ENCODE data around the gene KRTAP4-9. TPM values are rescaled to one million over a fixed set of nuclear protein-coding genes. Genes with fewer than 3 reads are reported as not detected.
A peak's percentile ranks its signal among the peaks of the same experiment; 100 is the strongest.
"Not testable (repeated sequence)": the region's sequence is repeated elsewhere in the genome, so short reads cannot be mapped to it uniquely, and the experiment has no call there.

KRTAP4-9 gene
- total RNA-seq, 1 donor from 2014 or later: not detected

DNA sequence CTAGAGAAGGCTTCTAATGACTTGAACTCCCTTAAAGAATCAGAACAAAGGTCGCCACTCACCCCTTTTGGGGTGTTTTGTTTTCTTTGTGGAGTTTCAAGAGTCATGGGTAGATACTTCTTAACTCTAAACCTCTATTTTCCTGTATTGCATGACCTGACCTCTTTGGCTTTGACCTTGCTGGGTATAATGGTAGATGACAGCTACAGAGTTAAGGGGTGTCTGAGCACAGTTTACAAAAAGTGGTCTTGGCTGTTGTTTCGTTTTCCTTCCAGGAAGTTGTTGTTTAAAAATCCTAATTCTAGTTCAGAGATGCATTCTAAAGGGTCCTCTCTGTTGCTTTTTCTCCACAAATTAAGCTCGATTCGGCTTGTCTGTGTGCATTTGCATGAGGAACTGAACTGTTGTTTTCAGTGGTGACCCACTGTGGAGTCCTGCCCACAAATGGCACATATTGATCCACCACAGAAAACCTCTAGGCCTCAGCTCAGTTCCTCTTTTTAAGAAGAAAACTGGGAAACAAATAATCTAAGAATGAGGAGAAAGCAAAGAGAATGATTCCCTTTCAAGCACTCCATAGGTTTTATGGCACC lies 16.3 kb upstream of the KRTAP4-9 start:
- not testable (repeated sequence) for H3K9me3 Mint-ChIP-seq (ENCODE audit: low read depth); DNase-seq (ENCODE audit: low spot score); H3K4me3 Mint-ChIP-seq (ENCODE audit: unreplicated experiment); H3K4me1 Mint-ChIP-seq (ENCODE audit: low read depth); H3K36me3 Mint-ChIP-seq (ENCODE audit: low read depth); H3K27me3 Mint-ChIP-seq (ENCODE audit: low read depth); H3K27ac Mint-ChIP-seq (ENCODE audit: unreplicated experiment)

DNA sequence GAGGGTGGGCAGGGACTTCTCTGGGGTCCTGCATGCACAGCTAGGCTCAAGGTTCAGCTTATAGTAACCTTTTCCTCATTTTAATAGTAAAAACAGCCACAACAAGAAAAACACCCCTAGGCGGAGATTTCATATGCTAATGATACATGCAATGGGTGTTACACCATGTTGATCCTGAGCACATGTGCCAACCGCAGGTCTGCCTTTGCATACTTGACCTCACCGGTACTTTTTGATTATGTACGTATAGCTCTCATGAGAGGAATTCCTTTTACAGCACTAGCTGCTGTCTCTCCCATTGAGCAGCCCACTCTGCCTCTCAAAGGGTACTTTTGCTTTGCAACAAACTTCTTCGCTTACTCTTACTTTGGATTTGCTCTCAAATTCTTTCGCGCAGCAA lies 9.1 kb upstream of the KRTAP4-9 start:
- TF ChIP-seq, protein P1, sequence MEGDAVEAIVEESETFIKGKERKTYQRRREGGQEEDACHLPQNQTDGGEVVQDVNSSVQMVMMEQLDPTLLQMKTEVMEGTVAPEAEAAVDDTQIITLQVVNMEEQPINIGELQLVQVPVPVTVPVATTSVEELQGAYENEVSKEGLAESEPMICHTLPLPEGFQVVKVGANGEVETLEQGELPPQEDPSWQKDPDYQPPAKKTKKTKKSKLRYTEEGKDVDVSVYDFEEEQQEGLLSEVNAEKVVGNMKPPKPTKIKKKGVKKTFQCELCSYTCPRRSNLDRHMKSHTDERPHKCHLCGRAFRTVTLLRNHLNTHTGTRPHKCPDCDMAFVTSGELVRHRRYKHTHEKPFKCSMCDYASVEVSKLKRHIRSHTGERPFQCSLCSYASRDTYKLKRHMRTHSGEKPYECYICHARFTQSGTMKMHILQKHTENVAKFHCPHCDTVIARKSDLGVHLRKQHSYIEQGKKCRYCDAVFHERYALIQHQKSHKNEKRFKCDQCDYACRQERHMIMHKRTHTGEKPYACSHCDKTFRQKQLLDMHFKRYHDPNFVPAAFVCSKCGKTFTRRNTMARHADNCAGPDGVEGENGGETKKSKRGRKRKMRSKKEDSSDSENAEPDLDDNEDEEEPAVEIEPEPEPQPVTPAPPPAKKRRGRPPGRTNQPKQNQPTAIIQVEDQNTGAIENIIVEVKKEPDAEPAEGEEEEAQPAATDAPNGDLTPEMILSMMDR (IDR thresholded peaks at IDR 0.05): no peak
- no peak for DNase-seq (ENCODE audit: low spot score)
- H3K36me3 Mint-ChIP-seq (ENCODE audit: low read depth): no peaks in the 10 kb centered on the region
- no peaks in the 10 kb centered on the region for H3K9me3 Mint-ChIP-seq (ENCODE audit: low read depth)
- peaks cover 25% of the 10 kb centered on the region for H3K4me1 Mint-ChIP-seq (ENCODE audit: low read depth)
- H3K27ac Mint-ChIP-seq (ENCODE audit: unreplicated experiment): no peak overlapping the region
- no peaks in the 10 kb centered on the region for H3K27me3 Mint-ChIP-seq (ENCODE audit: low read depth)
- no peak overlapping the region for H3K4me3 Mint-ChIP-seq (ENCODE audit: unreplicated experiment)

DNA sequence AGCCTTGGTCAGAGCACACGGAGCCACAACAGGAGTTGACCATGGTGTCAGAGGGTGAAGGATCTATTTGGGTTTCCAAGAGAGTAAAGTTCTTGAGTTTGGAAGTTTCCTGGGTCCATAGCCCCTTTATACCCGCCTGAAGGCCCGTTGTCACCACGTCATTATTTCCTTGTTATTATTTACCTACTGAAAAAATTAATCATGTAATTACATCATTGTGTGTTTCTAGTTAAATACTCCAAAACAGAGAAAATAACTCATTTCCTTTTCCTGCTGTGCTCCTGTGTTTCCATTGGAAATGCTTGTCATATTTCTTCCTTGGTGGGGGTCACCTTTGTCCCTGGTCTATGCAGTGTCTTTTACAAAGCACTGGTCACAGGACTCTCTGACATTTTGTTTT lies 7.1 kb upstream of the KRTAP4-9 start, which contains the start of gene KRTAP4-8:
KRTAP4-8 (minus strand) TSS at position 101 of the 400 bp plus-strand sequence; CDS start at position 43, 58 bp downstream.
- no peak for DNase-seq (ENCODE audit: low spot score)
- H3K27me3 Mint-ChIP-seq (ENCODE audit: low read depth): no peaks in the 10 kb centered on the region
- H3K9me3 Mint-ChIP-seq (ENCODE audit: low read depth): no peaks in the 10 kb centered on the region
- H3K36me3 Mint-ChIP-seq (ENCODE audit: low read depth): no peaks in the 10 kb centered on the region
- TF ChIP-seq, protein P1 (IDR thresholded peaks at IDR 0.05): no peak
- peaks cover 25% of the 10 kb centered on the region for H3K4me1 Mint-ChIP-seq (ENCODE audit: low read depth)
- H3K27ac Mint-ChIP-seq (ENCODE audit: unreplicated experiment): peak within 1 kb of the TSS; percentile 45
- H3K4me3 Mint-ChIP-seq (ENCODE audit: unreplicated experiment): no peak within 1 kb of the TSS

DNA sequence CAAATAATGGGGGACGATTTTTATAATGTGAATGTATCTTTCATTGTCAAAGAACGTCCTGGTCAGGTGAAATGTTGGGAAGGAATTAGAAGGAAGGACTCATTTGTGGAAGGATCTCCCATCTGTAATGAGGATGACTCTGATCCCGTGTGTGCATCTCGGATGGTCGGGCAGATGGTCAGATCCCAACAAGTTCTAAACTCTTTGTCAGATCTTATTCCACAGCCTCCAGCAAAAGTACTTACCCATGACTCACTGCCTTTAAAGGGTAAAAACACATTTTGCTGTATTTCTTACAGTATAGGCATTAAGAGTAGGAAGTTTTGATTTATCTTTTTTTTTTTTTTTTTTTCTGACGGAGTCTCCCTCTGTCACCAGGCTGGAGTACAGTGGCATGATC lies 6.7 kb upstream of the KRTAP4-9 start:
- peaks cover 30% of the 10 kb centered on the region for H3K4me1 Mint-ChIP-seq (ENCODE audit: low read depth)
- peak overlapping the region; percentile 45 for H3K27ac Mint-ChIP-seq (ENCODE audit: unreplicated experiment)
- no peaks in the 10 kb centered on the region for H3K27me3 Mint-ChIP-seq (ENCODE audit: low read depth)
- H3K36me3 Mint-ChIP-seq (ENCODE audit: low read depth): no peaks in the 10 kb centered on the region
- no peaks in the 10 kb centered on the region for H3K9me3 Mint-ChIP-seq (ENCODE audit: low read depth)
- no peak overlapping the region for H3K4me3 Mint-ChIP-seq (ENCODE audit: unreplicated experiment)
- no peak for DNase-seq (ENCODE audit: low spot score)
- TF ChIP-seq, protein P1 (IDR thresholded peaks at IDR 0.05): no peak

DNA sequence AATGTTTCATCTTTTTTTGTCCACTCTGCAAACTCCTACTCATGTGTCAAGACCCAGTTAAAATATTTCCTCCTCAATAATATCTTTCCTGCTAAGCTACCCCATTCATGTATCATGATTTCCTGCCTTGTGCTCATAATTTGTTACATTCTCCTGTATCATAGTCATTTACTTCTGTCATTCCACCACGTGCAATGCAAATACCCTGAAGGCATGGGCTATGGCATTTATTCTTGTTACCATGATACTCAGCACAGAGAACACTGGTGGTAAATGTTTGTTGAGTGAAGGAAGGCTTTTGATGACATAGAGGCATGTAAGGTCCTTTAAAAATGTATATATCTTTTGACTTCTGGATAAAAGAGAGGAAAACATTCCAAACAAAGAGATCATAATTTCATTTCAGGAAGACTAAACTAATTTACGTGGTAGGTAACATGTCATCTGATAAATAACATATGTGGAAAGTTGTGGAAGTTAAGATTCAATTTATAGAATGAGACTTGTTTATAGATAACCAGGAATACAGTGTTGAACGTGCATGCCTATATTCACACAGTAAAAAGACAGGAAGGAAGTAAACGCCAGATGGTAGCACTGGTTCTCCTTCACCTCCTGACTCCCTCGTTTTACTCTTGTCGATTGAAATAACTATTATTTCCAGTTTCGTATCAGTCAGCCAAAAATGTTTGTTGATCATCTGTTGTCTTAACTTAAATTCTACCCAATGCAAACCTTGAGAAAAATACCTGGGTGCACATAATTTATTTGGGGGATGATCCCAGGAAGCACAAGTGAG lies 5.3 kb upstream of the KRTAP4-9 start:
- not testable (repeated sequence) for H3K4me3 Mint-ChIP-seq (ENCODE audit: unreplicated experiment); H3K27me3 Mint-ChIP-seq (ENCODE audit: low read depth); DNase-seq (ENCODE audit: low spot score); H3K9me3 Mint-ChIP-seq (ENCODE audit: low read depth); H3K36me3 Mint-ChIP-seq (ENCODE audit: low read depth)
- Mint-ChIP-seq H3K27ac (ENCODE audit: unreplicated experiment) (peak overlapping the region; percentile 64), H3K4me1 (ENCODE audit: low read depth) (peaks cover 41% of the 10 kb centered on the region)

DNA sequence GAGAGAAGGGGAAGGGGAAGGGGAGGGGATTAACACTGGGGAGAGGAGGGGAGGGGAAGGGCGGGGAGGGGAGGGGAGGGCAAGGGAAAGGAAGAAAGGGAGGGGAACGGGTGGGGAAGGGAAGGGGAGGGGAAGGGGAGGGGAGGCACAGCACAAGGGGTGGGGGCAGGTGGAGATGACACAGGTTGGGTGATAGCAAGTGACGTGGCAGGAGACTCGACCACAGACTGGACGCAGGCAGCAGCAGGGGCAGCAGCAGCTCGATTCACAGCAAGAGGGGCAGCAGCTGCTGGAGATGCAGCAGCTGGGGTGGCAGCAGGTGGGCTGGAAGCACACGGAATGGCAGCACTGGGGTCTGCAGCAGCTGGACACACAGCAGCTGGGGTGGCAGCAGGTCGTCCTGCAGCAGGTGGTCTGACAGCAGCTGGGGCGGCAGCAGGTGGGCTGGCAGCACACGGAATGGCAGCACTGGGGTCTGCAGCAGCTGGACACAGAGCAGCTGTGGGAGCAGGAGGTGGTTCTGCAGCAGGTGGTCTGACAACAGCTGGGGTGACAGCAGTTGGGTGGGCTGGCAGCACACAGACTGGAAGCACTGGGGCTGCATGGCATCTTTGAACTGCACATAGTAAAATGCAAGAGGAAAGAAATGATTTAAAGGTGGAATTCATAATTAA lies 3.5 kb upstream of the KRTAP4-9 start, which contains the start of gene KRTAP4-16:
KRTAP4-16 (minus strand) TSS at position 624 of the 674 bp plus-strand sequence; CDS start at position 624, 0 bp downstream.
- no peaks in the 10 kb centered on the region for H3K27me3 Mint-ChIP-seq (ENCODE audit: low read depth)
- H3K36me3 Mint-ChIP-seq (ENCODE audit: low read depth): no peaks in the 10 kb centered on the region
- no peak within 1 kb of the TSS for H3K27ac Mint-ChIP-seq (ENCODE audit: unreplicated experiment)
- H3K4me1 Mint-ChIP-seq (ENCODE audit: low read depth): peaks cover 48% of the 10 kb centered on the region
- no peak within 1 kb of the TSS for H3K4me3 Mint-ChIP-seq (ENCODE audit: unreplicated experiment)
- DNase-seq (ENCODE audit: low spot score): no peak
- TF ChIP-seq, protein P1 (IDR thresholded peaks at IDR 0.05): no peak
- H3K9me3 Mint-ChIP-seq (ENCODE audit: low read depth): no peaks in the 10 kb centered on the region

All from chondrocyte (in vitro differentiated cells).